ENCODE results near the gene SLC2A4RG.
"Not testable (repeated sequence)": the region's sequence is repeated elsewhere in the genome, so short reads cannot be mapped to it uniquely, and the experiment has no call there.

SLC2A4RG gene

GRCh38 chr20:63755933-63756647 is 16.5 kb downstream of the SLC2A4RG start:
- DNase-seq (ENCODE audit: low read depth), result no peak

- no peak for DNase-seq (ENCODE audit: low read depth)
Observed at GRCh38 chr20:63756648-63756991, 17.0 kb downstream of the SLC2A4RG start.

- DNase-seq (ENCODE audit: low read depth), result no peak
Observed at GRCh38 chr20:63758152-63758551, 18.6 kb downstream of the SLC2A4RG start.

- DNase-seq (ENCODE audit: low read depth), result no peak
Observed at GRCh38 chr20:63759377-63759901, 19.9 kb downstream of the SLC2A4RG start.

GRCh38 chr20:63765082-63765873 is 25.7 kb downstream of the SLC2A4RG start:
- DNase-seq (ENCODE audit: low read depth), result no peak

GRCh38 chr20:63765902-63766301 is 26.3 kb downstream of the SLC2A4RG start:
- no peak for DNase-seq (ENCODE audit: low read depth)

- no peak for DNase-seq (ENCODE audit: low read depth)
Observed at GRCh38 chr20:63766695-63767426, 27.3 kb downstream of the SLC2A4RG start.

GRCh38 chr20:63767456-63767855 is 27.9 kb downstream of the SLC2A4RG start:
- no peak for DNase-seq (ENCODE audit: low read depth)

- no peak for DNase-seq (ENCODE audit: low read depth)
Observed at GRCh38 chr20:63767886-63768285, 28.3 kb downstream of the SLC2A4RG start.

GRCh38 chr20:63768591-63769515 is 29.3 kb downstream of the SLC2A4RG start:
- no peak for DNase-seq (ENCODE audit: low read depth)

GRCh38 chr20:63769891-63770474 is 30.4 kb downstream of the SLC2A4RG start:
- no peak for DNase-seq (ENCODE audit: low read depth)

GRCh38 chr20:63771046-63771707 is 31.6 kb downstream of the SLC2A4RG start:
- no peak for DNase-seq (ENCODE audit: low read depth)

- DNase-seq (ENCODE audit: low read depth), result no peak
Observed at GRCh38 chr20:63772781-63773518, 33.4 kb downstream of the SLC2A4RG start.

GRCh38 chr20:63773571-63774241 is 34.1 kb downstream of the SLC2A4RG start:
- DNase-seq (ENCODE audit: low read depth), result no peak

GRCh38 chr20:63774306-63774705 is 34.7 kb downstream of the SLC2A4RG start:
- DNase-seq (ENCODE audit: low read depth), result no peak

GRCh38 chr20:63775096-63775978 is 35.8 kb downstream of the SLC2A4RG start:
- DNase-seq (ENCODE audit: low read depth), result no peak

GRCh38 chr20:63776875-63777274 is 37.3 kb downstream of the SLC2A4RG start:
- not testable (repeated sequence) for DNase-seq (ENCODE audit: low read depth)

- DNase-seq (ENCODE audit: low read depth), result no peak
Observed at GRCh38 chr20:63777614-63778013, 38.0 kb downstream of the SLC2A4RG start.

All from activated gamma-delta T cell treated with anti-CD3 and anti-CD28 coated beads, Interleukin-2, amount 50 U/mL, for 16 hours (primary cell).